Right ventricle myocardium inferior (tissue), 1 donor: Measurements from ENCODE around the gene CIAO2B. TPM values are rescaled to one million over a fixed set of nuclear protein-coding genes. Genes with fewer than 3 reads are reported as not detected.
A peak's percentile ranks its signal among the peaks of the same experiment; 100 is the strongest.
"Not testable (repeated sequence)": the region's sequence is repeated elsewhere in the genome, so short reads cannot be mapped to it uniquely, and the experiment has no call there.

Experiments used
- ATAC-seq: fragments of 200-7000 bp; cut with Tn5 transposase; one replicate; pipeline ENCODE4 v1.9.1; 2020; ENCODE audit warnings: mild to moderate bottlenecking, moderate library complexity
- DNase-seq: peaks from one replicate; pipeline ENCODE4 v3.0.0; 2021; ENCODE audit errors: missing footprints
- intact Hi-C: fragments of 100-400 bp; cut with DNase I; formaldehyde crosslinking; loops from one replicate; pipeline ENCODE4 v1.11.0; 2022
- total RNA-seq: library from RNA; stranded (reverse); fragmentation: NEBNext Ultra II Directional; extraction: Animal tissue kit (Norgen Biotek cat#: 25700); gene quantifications from one replicate; pipeline ENCODE4 v1.2.1, GENCODE V29; 2021
- donor health status: DM: no; HTN: yes; CAD: no; lungs with severe emphysema.

The CIAO2B gene
- total RNA-seq, 1 donor from 2014 or later, result 127 TPM

GRCh38 chr16:66944971-66945370 lies 10.8 kb upstream of the CIAO2B start:
- ATAC-seq, DNase-seq: not testable (repeated sequence)
- intact Hi-C loops, result loop anchor here (10.0 kb wide), 1 partner anchor 450 kb away; the partner anchor contains the start of gene TPPP3

GRCh38 chr16:66944054-66944441 lies 9.8 kb upstream of the CIAO2B start:
- intact Hi-C loops, result loop anchor here (10.0 kb wide), 1 partner anchor 451 kb away; the partner anchor contains the start of gene TPPP3
- DNase-seq (no peak), ATAC-seq (no peak)

- DNase-seq (no peak), ATAC-seq (no peak)
- intact Hi-C loops, result loop anchor here (10.0 kb wide), 1 partner anchor 451 kb away; the partner anchor contains the start of gene TPPP3
Measured at GRCh38 chr16:66943426-66944053, 9.3 kb upstream of the CIAO2B start.

- ATAC-seq, result no peak
- DNase-seq, result no peak
- intact Hi-C loops, result loop anchor here (10.0 kb wide), 1 partner anchor 452 kb away; the partner anchor contains the start of gene TPPP3
Measured at GRCh38 chr16:66942981-66943380, 8.8 kb upstream of the CIAO2B start.

GRCh38 chr16:66940236-66940635 lies 6.0 kb upstream of the CIAO2B start:
- no peak for ATAC-seq
- intact Hi-C loops, result loop anchor here (10.0 kb wide), 1 partner anchor 455 kb away; the partner anchor contains the start of gene TPPP3
- no peak for DNase-seq

GRCh38 chr16:66939366-66939765 lies 5.2 kb upstream of the CIAO2B start:
- ATAC-seq, result no peak
- no peak for DNase-seq
- intact Hi-C loops, result loop anchor here (5.0 kb wide), 1 partner anchor 37 kb away; no protein-coding TSS in a partner anchor

GRCh38 chr16:66937725-66938337 lies 3.6 kb upstream of the CIAO2B start:
- intact Hi-C loops, result loop anchor here (5.0 kb wide), 1 partner anchor 36 kb away; no protein-coding TSS in a partner anchor
- DNase-seq (no peak), ATAC-seq (no peak)

- ATAC-seq (no peak), DNase-seq (no peak)
- intact Hi-C loops, result loop anchor here (5.0 kb wide), 1 partner anchor 35 kb away; no protein-coding TSS in a partner anchor
Measured at GRCh38 chr16:66936889-66937554, 2.8 kb upstream of the CIAO2B start.

- DNase-seq, result no peak
- intact Hi-C loops, result loop anchor here (5.0 kb wide), 1 partner anchor 34 kb away; no protein-coding TSS in a partner anchor
- peak; percentile 30 for ATAC-seq
Measured at GRCh38 chr16:66936462-66936861, 2.3 kb upstream of the CIAO2B start.

GRCh38 chr16:66935314-66936011 lies 1.3 kb upstream of the CIAO2B start, which contains the start of gene CES2:
Gene CES2 (plus strand): TSS chr16:66935516. CDS start chr16:66935636, 120 bp downstream.
- ATAC-seq, result peak; percentile 79
- intact Hi-C loops, result loop anchor here (5.0 kb wide), 1 partner anchor 33 kb away; no protein-coding TSS in a partner anchor

GRCh38 chr16:66934839-66935313 lies 674 bp upstream of the CIAO2B start:
- DNase-seq, result peak; percentile 46
- ATAC-seq, result peak; percentile 2
- intact Hi-C loops, result loop anchor here (5.0 kb wide), 1 partner anchor 33 kb away; no protein-coding TSS in a partner anchor

More at GRCh38 chr16:66935314-66936011, 1.3 kb upstream of the CIAO2B start, which contains the start of gene CES2:
- peak; percentile 71 for DNase-seq

- intact Hi-C loops, result no loop called here
- DNase-seq, result no peak
Measured at GRCh38 chr16:66933776-66934137, 445 bp downstream of the CIAO2B start.

GRCh38 chr16:66932076-66932475 lies 2.1 kb downstream of the CIAO2B start:
- ATAC-seq, result no peak
- DNase-seq, result peak; percentile 51
- intact Hi-C loops, result no loop called here

More at GRCh38 chr16:66933776-66934137, 445 bp downstream of the CIAO2B start:
- ATAC-seq, result no peak

GRCh38 chr16:66931665-66932064 lies 2.5 kb downstream of the CIAO2B start:
- intact Hi-C loops, result no loop called here
- ATAC-seq, result no peak
- DNase-seq, result no peak

GRCh38 chr16:66930189-66930588 lies 4.0 kb downstream of the CIAO2B start:
- ATAC-seq (no peak), DNase-seq (peak; percentile 15)
- intact Hi-C loops, result no loop called here

- DNase-seq, result peak; percentile 70
- intact Hi-C loops, result no loop called here
- ATAC-seq, result no peak
Measured at GRCh38 chr16:66928702-66929388, 5.4 kb downstream of the CIAO2B start.

GRCh38 chr16:66927918-66928649 lies 6.1 kb downstream of the CIAO2B start:
- ATAC-seq, result no peak
- DNase-seq, result peak; percentile 41
- intact Hi-C loops, result no loop called here
